NCI-H1105 (cell line): ENCODE data around the gene CFAP126.
"Not testable (repeated sequence)": the region's sequence is repeated elsewhere in the genome, so short reads cannot be mapped to it uniquely, and the experiment has no call there.

Experiments used
- DNase-seq: peaks from one replicate; lab custom pipeline; 2025; lab: John Stamatoyannopoulos, UW

The CFAP126 gene

GRCh38 chr1:161381707-161382106, 14.0 kb upstream of the CFAP126 start:
- DNase-seq = no peak

GRCh38 chr1:161379071-161379470, 11.4 kb upstream of the CFAP126 start:
- DNase-seq = no peak

GRCh38 chr1:161378014-161378413, 10.3 kb upstream of the CFAP126 start:
- no peak for DNase-seq

- no peak for DNase-seq
Measured at GRCh38 chr1:161374373-161374772, 6.7 kb upstream of the CFAP126 start.

GRCh38 chr1:161373442-161373841, 5.8 kb upstream of the CFAP126 start:
- DNase-seq = no peak

- no peak for DNase-seq
Measured at GRCh38 chr1:161365207-161365606, 2.5 kb downstream of the CFAP126 start.

GRCh38 chr1:161364332-161364731, 3.3 kb downstream of the CFAP126 start:
- DNase-seq = no peak

GRCh38 chr1:161359291-161359690, 8.4 kb downstream of the CFAP126 start:
- DNase-seq = no peak

- DNase-seq = no peak
Measured at GRCh38 chr1:161357073-161357472, 10.6 kb downstream of the CFAP126 start.

- DNase-seq = no peak
Measured at GRCh38 chr1:161351482-161351881, 16.2 kb downstream of the CFAP126 start.

GRCh38 chr1:161350671-161351070, 17.0 kb downstream of the CFAP126 start:
- no peak for DNase-seq

GRCh38 chr1:161342821-161343220, 24.9 kb downstream of the CFAP126 start:
- DNase-seq = no peak

GRCh38 chr1:161342177-161342576, 25.5 kb downstream of the CFAP126 start:
- DNase-seq = no peak

- DNase-seq = no peak
Measured at GRCh38 chr1:161335796-161336195, 31.9 kb downstream of the CFAP126 start.

- no peak for DNase-seq
Measured at GRCh38 chr1:161333166-161333565, 34.5 kb downstream of the CFAP126 start.

GRCh38 chr1:161330346-161330745, 37.3 kb downstream of the CFAP126 start:
- DNase-seq = no peak

- no peak for DNase-seq
Measured at GRCh38 chr1:161324020-161324419, 43.7 kb downstream of the CFAP126 start.

GRCh38 chr1:161315841-161316674, 51.6 kb downstream of the CFAP126 start:
- DNase-seq = not testable (repeated sequence)
